Measurements from ENCODE around the gene DPP3. TPM values are rescaled to one million over a fixed set of nuclear protein-coding genes. Genes with fewer than 3 reads are reported as not detected.
"Not testable (repeated sequence)": the region's sequence is repeated elsewhere in the genome, so short reads cannot be mapped to it uniquely, and the experiment has no call there.

Gene DPP3
- total RNA-seq: 52.7 TPM in 2 replicates
- polyA plus RNA-seq (2012): 37.5 TPM

GRCh38 chr11:66480117-66480938 is at the start of gene DPP3:
Gene DPP3, plus strand, starts transcription at chr11:66480434. Its CDS starts 1,767 bp downstream, at chr11:66482201.
- peak; percentile 98 for DNase-seq (ENCODE audit: low read depth)

GRCh38 chr11:66431287-66431686 is 48.9 kb upstream of the DPP3 start:
- DNase-seq (ENCODE audit: low read depth): not testable (repeated sequence)

- not testable (repeated sequence) for DNase-seq (ENCODE audit: low read depth)
These were observed 48.3 kb upstream of the DPP3 start for GRCh38 chr11:66431871-66432329.

GRCh38 chr11:66432597-66432996 is 47.6 kb upstream of the DPP3 start:
- no peak for DNase-seq (ENCODE audit: low read depth)

- no peak for DNase-seq (ENCODE audit: low read depth)
These were observed 42.2 kb upstream of the DPP3 start for GRCh38 chr11:66437979-66438503.

GRCh38 chr11:66438504-66439466 is 41.4 kb upstream of the DPP3 start, which contains the start of gene MRPL11:
Gene MRPL11, minus strand, starts transcription at chr11:66438848. Its CDS starts 94 bp downstream, at chr11:66438754.
- peak; percentile 94 for DNase-seq (ENCODE audit: low read depth)

- DNase-seq (ENCODE audit: low read depth): not testable (repeated sequence)
These were observed 39.9 kb upstream of the DPP3 start for GRCh38 chr11:66440101-66440939.

GRCh38 chr11:66440940-66441282 is 39.3 kb upstream of the DPP3 start:
- DNase-seq (ENCODE audit: low read depth): not testable (repeated sequence)

GRCh38 chr11:66443602-66444001 is 36.6 kb upstream of the DPP3 start:
- DNase-seq (ENCODE audit: low read depth): peak; percentile 15

- DNase-seq (ENCODE audit: low read depth): no peak
These were observed 33.2 kb upstream of the DPP3 start for GRCh38 chr11:66447012-66447411.

GRCh38 chr11:66448523-66448922 is 31.7 kb upstream of the DPP3 start:
- DNase-seq (ENCODE audit: low read depth): no peak

- no peak for DNase-seq (ENCODE audit: low read depth)
These were observed 29.7 kb upstream of the DPP3 start for GRCh38 chr11:66450560-66450959.

- DNase-seq (ENCODE audit: low read depth): no peak
These were observed 28.6 kb upstream of the DPP3 start for GRCh38 chr11:66451663-66452062.

GRCh38 chr11:66454247-66454646 is 26.0 kb upstream of the DPP3 start:
- DNase-seq (ENCODE audit: low read depth): no peak

GRCh38 chr11:66454828-66455227 is 25.4 kb upstream of the DPP3 start:
- DNase-seq (ENCODE audit: low read depth): no peak

GRCh38 chr11:66457826-66458225 is 22.4 kb upstream of the DPP3 start:
- no peak for DNase-seq (ENCODE audit: low read depth)

- no peak for DNase-seq (ENCODE audit: low read depth)
These were observed 21.0 kb upstream of the DPP3 start for GRCh38 chr11:66459138-66459778.

- DNase-seq (ENCODE audit: low read depth): no peak
These were observed 18.2 kb upstream of the DPP3 start for GRCh38 chr11:66462010-66462409.

GRCh38 chr11:66462911-66463310 is 17.3 kb upstream of the DPP3 start:
- no peak for DNase-seq (ENCODE audit: low read depth)

- not testable (repeated sequence) for DNase-seq (ENCODE audit: low read depth)
These were observed 16.1 kb upstream of the DPP3 start for GRCh38 chr11:66464116-66464515.

All from myocyte (in vitro differentiated cells).